GM21529 (cell line): ENCODE data around the gene TOGARAM1.

Experiments used
- ATAC-seq: cut with Tn5 transposase; IDR thresholded peaks from one replicate; pipeline ENCODE4 v1.9.1; 2021; ENCODE audit not compliant: unreplicated experiment

The TOGARAM1 gene, protein sequence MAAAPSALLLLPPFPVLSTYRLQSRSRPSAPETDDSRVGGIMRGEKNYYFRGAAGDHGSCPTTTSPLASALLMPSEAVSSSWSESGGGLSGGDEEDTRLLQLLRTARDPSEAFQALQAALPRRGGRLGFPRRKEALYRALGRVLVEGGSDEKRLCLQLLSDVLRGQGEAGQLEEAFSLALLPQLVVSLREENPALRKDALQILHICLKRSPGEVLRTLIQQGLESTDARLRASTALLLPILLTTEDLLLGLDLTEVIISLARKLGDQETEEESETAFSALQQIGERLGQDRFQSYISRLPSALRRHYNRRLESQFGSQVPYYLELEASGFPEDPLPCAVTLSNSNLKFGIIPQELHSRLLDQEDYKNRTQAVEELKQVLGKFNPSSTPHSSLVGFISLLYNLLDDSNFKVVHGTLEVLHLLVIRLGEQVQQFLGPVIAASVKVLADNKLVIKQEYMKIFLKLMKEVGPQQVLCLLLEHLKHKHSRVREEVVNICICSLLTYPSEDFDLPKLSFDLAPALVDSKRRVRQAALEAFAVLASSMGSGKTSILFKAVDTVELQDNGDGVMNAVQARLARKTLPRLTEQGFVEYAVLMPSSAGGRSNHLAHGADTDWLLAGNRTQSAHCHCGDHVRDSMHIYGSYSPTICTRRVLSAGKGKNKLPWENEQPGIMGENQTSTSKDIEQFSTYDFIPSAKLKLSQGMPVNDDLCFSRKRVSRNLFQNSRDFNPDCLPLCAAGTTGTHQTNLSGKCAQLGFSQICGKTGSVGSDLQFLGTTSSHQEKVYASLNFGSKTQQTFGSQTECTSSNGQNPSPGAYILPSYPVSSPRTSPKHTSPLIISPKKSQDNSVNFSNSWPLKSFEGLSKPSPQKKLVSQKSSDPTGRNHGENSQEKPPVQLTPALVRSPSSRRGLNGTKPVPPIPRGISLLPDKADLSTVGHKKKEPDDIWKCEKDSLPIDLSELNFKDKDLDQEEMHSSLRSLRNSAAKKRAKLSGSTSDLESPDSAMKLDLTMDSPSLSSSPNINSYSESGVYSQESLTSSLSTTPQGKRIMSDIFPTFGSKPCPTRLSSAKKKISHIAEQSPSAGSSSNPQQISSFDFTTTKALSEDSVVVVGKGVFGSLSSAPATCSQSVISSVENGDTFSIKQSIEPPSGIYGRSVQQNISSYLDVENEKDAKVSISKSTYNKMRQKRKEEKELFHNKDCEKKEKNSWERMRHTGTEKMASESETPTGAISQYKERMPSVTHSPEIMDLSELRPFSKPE (N-terminal part only)

DNA sequence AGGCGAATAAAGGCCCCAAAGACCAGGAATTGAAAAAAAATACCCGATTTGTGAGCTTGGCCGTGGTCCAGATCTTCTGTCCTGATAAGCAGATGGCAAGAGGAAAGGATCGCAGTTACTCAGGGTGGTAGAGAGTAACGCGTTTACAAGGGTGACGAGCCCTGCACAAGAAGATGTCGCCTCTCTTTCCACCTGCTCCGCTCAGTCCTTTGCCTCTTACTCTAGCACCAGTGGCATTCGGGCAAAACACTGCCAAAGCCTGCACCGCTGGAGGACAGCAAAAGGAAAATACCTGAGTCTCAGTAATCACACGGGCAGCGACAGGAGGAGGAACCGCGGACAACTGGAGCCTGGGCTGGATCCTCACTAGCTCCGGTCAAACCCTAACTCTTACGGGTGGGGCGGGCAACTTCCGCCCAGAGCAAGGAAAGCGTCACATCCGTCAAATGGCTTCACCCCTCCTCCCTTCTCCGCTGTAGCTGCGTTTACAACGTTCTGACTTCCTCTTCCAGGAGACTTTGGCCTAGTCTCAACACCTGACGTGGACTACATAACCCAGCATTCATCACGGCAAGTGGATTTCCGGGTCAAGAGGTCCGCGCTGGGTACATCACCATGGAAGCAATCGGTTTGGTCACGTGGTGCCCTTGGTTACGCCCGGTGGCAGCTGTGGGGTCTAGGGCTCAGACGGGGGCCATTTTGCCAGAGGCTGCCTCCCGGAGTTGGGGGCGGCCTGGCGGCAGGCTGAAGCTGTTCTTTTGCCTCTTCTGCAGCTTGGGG, at the start of gene TOGARAM1, which contains the start of gene KLHL28:
TSS of gene TOGARAM1 (plus strand) at position 637 of the 780 bp plus-strand sequence. CDS start 232 bp downstream, outside the sequence.
TSS of gene KLHL28 (minus strand) at position 394 of the 780 bp plus-strand sequence. CDS start 16,019 bp downstream, outside the sequence.
- ATAC-seq = peak; percentile 88

DNA sequence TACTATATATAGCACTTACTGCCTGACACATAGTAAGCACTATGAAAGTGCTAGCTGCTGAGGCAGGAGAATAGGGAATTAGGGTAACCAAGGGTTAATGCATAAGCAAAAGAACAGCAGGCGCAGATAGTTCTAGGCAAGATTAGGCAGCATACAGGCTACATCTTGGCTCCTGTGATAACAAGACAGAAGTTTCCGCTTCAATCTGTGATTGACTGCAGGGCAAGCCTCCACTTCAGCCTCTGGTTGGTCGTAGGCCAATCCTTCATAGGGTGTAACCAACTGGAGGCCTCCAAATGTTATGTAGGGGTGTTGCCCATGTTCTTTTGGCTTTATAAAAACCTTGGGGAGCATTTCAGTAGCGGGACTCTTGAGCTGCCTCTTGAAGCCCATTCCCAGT, 47.1 kb upstream of the TOGARAM1 start:
- no peak for ATAC-seq

DNA sequence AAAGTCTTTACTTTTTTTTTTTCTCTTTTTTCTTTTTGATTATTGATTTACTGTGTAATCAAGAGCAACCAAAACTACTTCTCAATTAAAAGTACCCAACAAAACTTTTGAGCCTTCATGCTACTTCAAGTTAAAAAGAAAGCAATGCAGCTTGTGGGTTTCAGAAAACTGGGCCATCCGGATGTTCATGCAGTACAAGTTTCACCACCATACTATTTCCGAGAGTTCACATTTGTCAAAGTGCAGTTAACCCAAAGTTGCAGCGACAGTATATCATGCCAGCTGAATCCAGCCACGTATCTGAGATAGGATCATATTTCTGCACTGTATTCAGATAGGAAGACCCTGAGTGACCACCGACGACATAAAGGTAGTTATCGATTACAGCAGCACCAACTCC, 33.2 kb upstream of the TOGARAM1 start:
- no peak for ATAC-seq

DNA sequence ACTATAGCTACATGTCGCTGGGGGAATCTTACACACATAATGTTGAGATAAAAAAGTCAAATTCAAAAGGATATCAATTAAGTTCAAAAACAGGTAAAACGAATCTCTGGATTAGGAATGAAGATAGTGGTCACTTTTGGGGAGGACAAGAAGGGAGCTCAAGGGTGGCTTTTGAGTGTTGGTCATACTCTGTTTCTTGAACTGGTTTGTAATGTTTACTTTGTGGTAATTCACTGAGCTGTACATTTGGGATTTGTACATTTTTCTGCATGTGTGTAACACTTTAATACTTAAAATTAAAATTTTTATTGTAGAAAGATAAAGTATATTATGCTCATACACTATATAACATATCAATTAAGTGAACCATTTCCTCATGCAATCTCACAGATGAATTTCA, 26.8 kb upstream of the TOGARAM1 start:
- ATAC-seq = no peak

DNA sequence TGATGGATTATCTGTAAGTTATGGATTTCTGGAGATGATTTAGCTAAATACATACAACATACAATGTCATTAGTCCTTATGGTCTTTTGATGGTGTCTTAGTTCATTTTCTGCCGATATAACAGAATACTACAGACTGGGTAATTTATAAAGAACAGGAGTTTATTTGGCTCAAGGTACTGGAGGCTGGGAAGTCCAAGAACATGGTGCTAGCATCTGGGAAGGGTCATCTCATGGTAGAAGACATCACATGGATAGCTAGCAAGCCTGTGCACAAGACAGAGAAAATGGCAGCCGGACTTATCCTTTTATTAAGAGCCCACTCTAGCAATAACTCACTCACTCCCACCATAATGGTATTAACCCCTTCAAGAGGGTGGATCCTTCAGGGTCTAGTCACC, 24.4 kb upstream of the TOGARAM1 start:
- ATAC-seq = no peak

DNA sequence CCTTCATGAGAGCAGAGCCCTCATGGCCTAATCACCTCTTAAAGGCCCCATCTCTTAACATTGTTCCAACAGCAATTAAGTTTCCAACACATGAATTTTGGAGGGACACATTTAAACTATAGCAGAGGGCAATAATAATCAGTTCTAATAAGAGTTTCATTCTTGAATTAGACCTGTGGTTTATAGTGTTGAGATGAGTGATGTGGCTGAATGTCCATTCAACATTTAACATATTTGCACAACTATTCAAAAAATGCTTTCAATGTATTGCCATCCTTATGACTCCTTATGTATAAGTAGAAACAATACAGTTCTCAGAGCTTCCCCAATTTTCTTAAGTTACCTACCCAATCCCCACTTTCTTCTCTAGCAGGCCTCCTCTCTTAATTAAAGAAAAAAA, 21.8 kb upstream of the TOGARAM1 start:
- no peak for ATAC-seq

DNA sequence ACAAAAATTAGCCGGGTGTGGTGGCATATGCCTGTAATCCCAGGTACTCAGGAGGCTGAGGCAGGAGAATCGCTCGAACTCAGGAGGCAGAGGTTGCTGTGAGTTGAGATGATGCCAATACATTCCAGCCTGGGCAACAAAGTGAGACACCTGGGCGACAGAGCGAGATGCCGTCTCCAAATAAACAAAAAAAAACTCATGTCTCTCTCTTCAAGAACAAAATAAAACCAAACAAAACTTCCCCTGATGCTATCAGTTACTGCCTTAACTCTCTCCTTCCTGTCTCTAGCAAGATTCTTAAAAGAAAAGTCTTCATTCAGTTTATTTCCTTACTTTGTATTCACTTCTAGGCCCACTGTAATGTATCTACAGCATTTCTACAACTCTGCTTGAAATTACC, 21.0 kb upstream of the TOGARAM1 start:
- ATAC-seq = no peak

DNA sequence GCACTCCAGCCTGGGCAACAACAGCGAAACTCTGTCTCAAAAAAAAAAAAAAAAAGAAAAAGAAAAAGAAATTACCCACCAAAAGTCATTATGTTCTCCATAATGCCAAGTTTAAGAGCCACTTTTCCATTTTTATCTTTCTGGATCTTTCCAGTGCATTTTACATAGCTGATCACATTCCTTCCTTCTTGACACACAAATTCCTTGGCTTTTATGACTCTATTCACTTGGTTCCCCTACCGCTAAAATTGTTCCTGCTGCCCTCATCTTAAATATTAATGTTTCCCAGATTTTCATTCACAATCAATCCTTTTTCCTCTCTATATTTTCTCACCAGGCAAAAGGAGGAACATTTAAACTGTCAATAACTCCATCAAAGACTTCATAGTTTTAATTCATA, 20.4 kb upstream of the TOGARAM1 start:
- no peak for ATAC-seq

DNA sequence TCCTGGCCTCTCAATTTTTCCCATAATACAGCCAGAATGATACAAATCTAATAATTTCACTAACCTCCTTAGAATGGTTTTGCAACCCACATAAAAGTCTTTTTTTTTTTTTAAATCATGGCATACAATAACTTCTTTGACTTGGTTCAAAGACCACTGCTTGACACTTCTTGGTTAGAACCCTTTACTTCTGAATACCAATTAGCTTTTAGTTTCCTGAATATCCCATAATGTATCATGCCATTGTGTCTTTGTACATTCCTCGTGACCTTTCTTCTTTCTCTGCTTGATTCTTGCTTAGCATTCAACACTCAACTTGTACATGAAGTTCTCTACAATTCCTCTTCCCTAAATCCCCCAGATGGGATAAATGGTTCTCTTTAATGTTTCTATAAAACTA, 19.6 kb upstream of the TOGARAM1 start:
- no peak for ATAC-seq

DNA sequence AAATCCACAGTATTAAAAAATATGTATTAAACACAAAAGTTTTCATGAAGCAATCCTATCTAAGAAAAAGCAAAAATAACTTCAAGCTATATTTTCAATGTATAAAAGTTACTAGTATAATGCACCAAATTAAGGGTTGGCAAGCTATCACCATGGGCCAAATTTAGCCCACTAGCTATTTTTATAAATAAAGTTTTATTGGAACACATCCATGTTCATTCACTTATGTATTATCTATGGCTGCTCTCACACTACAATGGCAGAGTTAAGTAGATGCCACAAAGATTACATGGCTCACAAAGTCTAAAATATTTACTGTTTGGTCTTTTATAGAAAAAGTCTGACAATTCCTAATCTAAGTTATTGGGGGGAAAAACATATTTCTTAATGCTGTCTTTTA, 17.9 kb upstream of the TOGARAM1 start:
- ATAC-seq = no peak

DNA sequence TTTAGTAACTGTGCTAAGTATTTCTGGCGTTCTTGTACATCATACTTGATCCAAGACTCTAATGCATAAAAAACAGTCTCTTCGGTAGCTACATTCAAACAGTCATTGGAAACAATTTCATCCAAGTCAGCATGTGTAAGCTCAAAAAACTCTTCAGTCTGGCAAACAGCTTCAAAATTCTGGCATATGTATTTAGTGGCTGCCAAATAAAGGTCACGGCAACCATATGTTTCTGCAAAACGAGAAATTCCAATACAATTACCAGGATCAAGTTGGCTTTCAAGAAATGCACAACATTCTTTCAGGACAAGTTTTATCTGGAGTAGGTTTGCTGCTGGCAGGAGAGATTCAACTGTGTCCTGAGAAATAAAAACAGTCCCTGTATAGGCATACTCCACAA, 16.7 kb upstream of the TOGARAM1 start:
- ATAC-seq = no peak

DNA sequence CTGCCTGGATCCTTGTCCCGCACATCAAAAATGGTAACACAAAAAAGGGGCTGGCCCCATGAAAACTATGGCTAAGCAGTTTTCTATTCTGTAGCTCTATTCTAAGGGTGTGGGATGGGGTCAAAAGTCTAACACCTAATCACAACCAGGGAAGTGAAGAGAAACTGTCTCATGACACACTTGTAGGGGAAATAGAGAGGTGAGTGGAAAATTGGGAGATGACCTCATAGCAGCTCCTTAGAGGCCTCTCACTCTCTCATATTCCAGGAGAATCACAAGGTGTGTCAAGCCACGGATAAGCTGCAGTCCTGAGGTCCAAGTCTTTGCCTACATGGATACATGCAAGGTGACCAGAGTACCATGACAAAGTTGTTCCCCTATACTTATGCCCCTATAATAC, 10.9 kb upstream of the TOGARAM1 start:
- ATAC-seq = no peak

DNA sequence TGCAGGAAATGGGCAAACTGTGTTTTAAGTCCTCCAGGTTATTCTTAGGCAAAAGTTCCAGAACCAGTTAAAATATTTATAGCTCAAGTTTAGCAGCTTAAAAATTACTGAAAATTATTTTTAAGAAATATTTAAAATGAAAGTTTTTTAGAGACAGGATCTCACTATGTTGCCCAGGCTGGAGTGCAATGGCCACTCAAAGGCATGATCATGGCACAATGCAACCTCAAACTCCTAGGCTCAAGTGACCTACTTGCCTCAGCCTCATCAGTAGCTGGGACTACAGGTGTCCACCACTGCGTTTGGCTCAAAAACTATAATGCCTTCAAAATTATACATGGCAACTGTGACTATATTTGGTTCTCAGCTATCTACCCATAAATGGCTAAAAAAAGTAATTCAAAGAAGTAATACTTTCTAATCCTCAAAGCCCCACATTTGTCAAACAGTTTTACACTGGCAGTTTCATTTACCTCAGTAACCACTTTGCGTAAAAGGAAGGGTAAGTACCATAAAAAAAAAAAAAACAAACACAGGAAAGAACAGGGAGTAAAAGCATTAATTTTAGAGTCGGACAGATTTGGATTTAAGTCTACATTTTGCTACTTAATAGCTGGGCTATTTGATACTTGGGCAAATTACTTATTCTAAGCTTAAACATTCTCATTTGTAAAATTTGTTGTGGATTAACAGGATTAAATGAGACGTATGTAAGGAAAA, 9.4 kb upstream of the TOGARAM1 start:
- no peak for ATAC-seq

DNA sequence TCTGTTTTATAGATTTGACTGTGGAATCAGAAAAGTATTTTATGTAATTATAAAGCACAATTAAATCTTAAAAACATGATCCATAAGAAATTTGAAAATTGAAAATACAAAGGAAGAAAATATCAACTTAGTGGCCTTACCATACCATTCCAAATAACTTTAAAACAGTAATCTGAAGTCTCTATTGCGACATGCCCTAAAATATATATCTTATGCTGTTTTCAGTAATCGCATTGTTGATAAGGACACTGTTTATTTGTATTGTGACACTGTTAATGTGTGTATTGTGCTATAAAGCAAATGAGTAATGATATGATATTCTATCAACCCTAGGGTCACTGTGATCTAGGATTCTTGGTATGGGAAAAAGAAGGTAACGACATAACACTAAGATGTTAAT, 7.2 kb upstream of the TOGARAM1 start:
- ATAC-seq = no peak

DNA sequence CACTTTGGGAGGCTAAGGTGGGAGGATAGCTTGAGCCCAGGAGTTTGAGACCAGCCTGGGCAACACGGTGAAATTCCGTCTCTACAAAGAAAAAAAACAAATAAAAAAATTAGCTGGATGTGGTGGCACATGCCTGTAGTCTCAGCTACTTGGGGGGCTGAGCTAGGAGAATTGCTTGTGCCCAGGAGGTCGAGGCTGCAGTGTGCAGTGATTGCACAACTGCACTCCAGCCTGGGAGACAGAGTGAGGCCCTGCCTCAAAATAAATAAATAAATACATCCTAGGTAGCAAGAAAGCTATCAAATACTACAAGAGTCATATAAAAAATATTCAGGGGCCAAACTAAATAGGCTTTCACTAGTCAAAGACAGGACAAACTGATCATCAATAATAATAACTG, 6.5 kb upstream of the TOGARAM1 start:
- ATAC-seq = no peak

DNA sequence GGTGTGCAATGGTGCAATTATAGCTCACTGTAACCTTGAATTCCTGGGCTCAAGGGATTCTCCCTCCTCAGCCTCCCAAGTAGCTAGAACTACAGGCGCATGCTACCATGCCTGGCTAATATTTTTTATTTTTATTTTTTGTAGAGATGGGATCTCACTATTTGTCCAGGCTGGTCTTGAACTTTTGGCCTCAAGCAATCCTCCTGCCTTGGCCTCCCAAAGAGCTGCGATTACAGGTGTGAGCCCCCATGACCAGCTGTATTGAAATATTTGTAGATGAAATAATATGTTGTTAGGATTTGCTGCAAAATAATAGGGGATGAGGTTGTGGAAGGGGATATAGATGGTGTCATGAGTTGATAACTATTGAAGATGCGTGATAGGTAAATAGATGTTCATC, 5.1 kb upstream of the TOGARAM1 start:
- no peak for ATAC-seq

DNA sequence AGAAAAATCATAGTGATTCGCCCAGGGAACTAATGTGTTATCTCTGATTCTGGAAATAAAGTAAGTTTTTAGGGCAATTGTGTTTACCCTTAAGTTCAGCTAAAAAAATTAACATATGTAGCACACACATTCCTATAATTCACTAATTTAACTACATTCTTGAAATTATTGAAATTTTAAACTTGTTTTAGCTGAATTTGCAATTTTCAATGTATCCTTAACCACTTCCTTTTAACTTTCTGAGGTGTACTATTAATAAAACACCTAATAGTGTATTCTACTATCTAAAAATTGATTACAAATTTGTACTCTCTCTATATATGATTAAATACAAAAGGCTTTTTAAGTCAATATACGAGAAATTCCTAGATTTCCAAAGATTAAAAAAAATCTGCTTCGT, 2.5 kb upstream of the TOGARAM1 start:
- no peak for ATAC-seq

DNA sequence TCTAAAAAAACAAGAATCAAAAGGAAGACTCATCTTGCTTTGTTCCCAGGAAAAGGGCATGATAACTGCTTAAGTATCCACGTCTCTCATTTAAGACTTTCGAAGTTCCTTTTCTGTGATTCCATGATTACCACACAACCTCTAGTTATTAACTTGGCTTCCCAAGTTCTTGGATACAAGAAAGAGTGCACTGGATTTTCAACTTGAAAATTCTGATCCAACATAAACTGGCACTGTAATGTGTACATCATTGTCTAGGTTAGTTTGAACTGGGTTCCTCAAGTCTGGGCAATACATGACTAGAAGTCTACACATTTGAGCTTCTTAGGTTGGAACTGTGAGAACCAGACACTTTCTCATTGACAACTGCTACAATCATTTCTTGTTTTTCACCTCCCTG, 1.8 kb upstream of the TOGARAM1 start:
- no peak for ATAC-seq

DNA sequence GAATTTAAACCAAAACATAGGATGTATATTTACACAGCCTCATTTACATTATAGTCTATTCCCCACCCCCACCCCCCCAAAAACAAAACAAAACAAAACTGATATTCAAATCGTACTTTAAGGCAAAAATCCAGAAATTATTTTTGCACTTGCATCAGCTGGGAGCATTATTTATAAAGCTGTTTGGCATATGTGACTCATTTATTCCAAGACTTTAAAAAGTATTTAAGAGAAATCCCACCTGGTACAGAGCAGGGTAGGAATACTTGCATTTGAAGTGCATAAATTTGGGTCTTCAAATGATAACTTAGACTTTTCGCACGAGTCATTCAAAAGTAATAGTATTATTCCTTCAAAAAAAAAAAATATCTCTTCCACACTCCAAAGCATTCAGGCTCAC, 1.3 kb upstream of the TOGARAM1 start:
- ATAC-seq = no peak

DNA sequence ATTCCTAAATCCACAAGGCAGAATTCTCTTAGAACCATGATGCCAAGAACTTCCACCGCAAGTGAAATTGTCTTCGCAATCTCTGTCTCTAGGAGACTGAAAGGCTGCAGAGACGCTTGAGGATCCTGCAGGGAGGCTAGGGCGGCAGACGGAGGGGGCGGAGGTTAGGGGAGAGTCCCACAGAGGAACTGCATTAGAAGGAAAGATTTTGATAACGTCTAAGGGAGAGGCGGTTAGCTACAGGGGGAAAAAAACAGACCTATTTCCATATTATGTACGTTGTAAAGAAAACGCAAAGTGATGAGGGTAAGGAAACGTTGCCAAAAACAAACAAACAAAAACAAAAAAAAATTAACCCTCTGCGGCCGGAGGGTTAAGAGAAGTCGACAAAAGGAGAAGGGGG, 838 bp upstream of the TOGARAM1 start:
- ATAC-seq = peak; percentile 23
